ENCODE measurements around the gene C16orf90.

DNA sequence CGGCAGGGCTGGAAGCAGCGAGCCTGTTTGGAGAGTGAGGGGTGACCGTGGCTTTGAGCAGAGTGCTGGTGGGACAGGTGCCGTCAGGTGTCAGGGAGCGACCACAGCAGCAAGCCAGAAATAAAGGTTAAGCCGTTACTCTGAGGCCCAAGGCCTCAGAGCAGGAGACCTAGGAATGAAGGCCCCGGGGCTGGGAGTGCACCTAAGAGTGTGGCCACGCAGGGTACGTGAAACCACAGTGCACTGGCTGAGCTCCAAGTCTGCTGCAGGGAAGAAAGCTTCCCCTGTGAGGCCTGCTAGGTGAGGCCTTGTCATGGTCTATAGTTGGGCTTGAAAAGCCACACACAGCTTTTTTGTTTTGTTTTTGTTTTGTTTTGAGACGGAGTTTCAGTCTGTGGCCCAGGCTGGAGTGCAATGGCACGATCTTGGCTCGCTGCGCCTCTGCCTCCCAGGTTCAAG, 14.2 kb upstream of the C16orf90 start:
- no peak for TF ChIP-seq EZH2 (optimal IDR thresholded peaks at IDR 0.05; ENCODE audit: low read depth, low read length)
- TF ChIP-seq, protein P1, sequence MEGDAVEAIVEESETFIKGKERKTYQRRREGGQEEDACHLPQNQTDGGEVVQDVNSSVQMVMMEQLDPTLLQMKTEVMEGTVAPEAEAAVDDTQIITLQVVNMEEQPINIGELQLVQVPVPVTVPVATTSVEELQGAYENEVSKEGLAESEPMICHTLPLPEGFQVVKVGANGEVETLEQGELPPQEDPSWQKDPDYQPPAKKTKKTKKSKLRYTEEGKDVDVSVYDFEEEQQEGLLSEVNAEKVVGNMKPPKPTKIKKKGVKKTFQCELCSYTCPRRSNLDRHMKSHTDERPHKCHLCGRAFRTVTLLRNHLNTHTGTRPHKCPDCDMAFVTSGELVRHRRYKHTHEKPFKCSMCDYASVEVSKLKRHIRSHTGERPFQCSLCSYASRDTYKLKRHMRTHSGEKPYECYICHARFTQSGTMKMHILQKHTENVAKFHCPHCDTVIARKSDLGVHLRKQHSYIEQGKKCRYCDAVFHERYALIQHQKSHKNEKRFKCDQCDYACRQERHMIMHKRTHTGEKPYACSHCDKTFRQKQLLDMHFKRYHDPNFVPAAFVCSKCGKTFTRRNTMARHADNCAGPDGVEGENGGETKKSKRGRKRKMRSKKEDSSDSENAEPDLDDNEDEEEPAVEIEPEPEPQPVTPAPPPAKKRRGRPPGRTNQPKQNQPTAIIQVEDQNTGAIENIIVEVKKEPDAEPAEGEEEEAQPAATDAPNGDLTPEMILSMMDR (IDR thresholded peaks at IDR 0.05; ENCODE audit: low read length) = no peak
- no peak for TF ChIP-seq EZH2phosphoT487 (IDR thresholded peaks at IDR 0.05; ENCODE audit: low read length)

All from MM.1S (cell line).